ENCODE data around the gene MYT1. TPM values are rescaled to one million over a fixed set of nuclear protein-coding genes. Genes with fewer than 3 reads are reported as not detected.
"Not testable (repeated sequence)": the region's sequence is repeated elsewhere in the genome, so short reads cannot be mapped to it uniquely, and the experiment has no call there.

The MYT1 gene
- total RNA-seq, 1 donor from 2014 or later, result not detected

DNA sequence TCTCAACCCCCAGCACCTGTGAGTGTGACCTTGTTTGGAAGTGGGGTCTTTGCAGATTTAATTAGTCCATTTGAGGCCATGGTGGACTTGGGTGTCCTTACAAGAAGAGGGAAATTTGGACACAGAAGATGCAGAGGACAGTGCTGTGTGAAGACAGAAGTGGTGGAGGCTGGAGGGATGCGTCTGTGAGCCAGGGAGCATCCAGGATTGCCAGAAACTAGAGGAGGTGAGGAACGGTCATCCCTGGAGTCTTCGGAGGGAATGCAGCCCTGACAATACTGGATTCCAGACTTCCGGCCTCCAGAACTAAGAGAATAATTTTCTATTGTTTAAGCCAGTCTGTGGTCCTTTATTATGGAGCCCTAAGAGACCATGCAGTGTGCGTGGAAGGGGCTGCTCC, 34.0 kb upstream of the MYT1 start:
- TF ChIP-seq, protein P1, sequence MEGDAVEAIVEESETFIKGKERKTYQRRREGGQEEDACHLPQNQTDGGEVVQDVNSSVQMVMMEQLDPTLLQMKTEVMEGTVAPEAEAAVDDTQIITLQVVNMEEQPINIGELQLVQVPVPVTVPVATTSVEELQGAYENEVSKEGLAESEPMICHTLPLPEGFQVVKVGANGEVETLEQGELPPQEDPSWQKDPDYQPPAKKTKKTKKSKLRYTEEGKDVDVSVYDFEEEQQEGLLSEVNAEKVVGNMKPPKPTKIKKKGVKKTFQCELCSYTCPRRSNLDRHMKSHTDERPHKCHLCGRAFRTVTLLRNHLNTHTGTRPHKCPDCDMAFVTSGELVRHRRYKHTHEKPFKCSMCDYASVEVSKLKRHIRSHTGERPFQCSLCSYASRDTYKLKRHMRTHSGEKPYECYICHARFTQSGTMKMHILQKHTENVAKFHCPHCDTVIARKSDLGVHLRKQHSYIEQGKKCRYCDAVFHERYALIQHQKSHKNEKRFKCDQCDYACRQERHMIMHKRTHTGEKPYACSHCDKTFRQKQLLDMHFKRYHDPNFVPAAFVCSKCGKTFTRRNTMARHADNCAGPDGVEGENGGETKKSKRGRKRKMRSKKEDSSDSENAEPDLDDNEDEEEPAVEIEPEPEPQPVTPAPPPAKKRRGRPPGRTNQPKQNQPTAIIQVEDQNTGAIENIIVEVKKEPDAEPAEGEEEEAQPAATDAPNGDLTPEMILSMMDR (IDR thresholded peaks at IDR 0.05), result no peak
- peaks cover 14% of the 10 kb centered on the region for H3K27me3 ChIP-seq (ENCODE audit: low read depth)
- no peaks in the 10 kb centered on the region for H3K36me3 ChIP-seq
- H3K9me3 ChIP-seq, result no peaks in the 10 kb centered on the region
- ATAC-seq, result no peak
- intact Hi-C loops (cut with DNase I), result no loop called here
- no peak overlapping the region for H3K4me3 ChIP-seq
- no peak overlapping the region for H3K27ac ChIP-seq
- H3K4me1 ChIP-seq, result no peaks in the 10 kb centered on the region
- no peak for DNase-seq

DNA sequence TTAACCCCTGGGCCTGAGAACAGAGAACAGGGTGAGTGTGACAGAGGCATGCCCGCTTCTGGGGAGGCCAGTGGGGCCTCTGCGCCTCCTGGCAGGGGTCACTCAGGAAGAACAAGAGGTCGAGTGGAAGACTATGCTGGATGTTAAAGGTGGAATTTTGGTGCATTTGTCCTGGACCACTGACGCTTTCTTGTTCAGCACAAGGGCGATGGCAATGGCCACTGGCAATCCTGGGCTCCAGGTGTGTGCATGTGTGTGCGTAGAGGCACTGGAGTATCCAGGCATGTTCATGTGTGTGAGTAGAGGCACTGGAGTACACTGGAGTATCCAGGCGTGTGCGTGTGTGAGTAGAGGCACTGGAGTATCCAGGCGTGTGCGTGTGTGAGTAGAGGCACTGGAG, 33.4 kb upstream of the MYT1 start:
- Histone ChIP-seq H3K4me1 (no peaks in the 10 kb centered on the region), H3K9me3 (no peaks in the 10 kb centered on the region), H3K27ac (no peak overlapping the region), H3K36me3 (no peaks in the 10 kb centered on the region), H3K4me3 (no peak overlapping the region), H3K27me3 (ENCODE audit: low read depth) (peaks cover 14% of the 10 kb centered on the region)
- intact Hi-C loops (cut with DNase I), result no loop called here
- TF ChIP-seq, protein P1 (IDR thresholded peaks at IDR 0.05), result no peak
- DNase-seq, result peak; percentile 16
- ATAC-seq, result no peak

DNA sequence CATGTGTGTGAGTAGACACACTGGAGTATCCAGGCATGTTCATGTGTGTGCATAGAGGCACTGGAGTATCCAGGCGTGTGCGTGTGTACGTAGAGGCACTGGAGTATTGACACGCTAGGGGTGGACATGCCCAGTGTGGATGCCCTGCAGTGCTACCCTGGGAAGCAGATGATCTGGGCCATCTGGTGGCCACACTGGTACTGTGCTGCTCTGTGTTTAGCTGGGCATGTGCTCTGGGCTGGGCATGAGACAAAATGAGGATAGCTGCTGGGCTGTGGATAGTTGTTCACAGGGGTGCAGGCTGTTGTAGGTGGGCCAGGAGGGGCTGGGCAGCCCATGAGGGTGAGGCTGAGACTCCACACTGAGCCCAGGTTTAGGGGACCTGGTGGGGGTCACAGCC, 32.8 kb upstream of the MYT1 start:
- Histone ChIP-seq H3K4me1 (no peaks in the 10 kb centered on the region), H3K9me3 (no peaks in the 10 kb centered on the region), H3K36me3 (no peaks in the 10 kb centered on the region), H3K4me3 (no peak overlapping the region), H3K27me3 (ENCODE audit: low read depth) (peaks cover 14% of the 10 kb centered on the region), H3K27ac (no peak overlapping the region)
- ATAC-seq (no peak), DNase-seq (peak; percentile 3)
- intact Hi-C loops (cut with DNase I), result no loop called here
- TF ChIP-seq, protein P1 (IDR thresholded peaks at IDR 0.05), result no peak

DNA sequence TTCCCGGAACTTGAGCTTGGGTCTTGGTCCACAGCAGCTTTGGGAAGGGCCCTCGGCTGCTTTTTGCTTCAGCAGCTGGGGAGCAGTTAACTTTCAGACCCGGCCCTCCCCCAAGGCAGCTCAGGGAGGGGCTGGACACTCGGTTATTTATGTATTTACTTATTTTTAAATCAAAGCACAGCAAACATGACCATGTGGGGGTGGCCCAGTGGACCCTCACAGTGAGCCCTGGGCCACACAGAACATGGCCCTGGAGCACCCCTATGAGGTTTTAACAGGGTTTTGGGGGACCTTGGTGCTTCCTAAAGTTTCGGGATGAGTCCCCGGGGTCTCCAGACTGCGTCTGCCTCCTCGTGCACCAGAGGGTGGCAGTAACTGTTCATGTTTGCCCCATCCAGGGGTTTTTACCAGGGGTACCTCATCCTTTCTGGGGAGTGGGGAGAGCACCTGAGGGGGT, 30.3 kb upstream of the MYT1 start:
- Histone ChIP-seq H3K4me1 (no peaks in the 10 kb centered on the region), H3K36me3 (no peaks in the 10 kb centered on the region), H3K4me3 (no peak overlapping the region), H3K9me3 (no peaks in the 10 kb centered on the region), H3K27me3 (ENCODE audit: low read depth) (peaks cover 12% of the 10 kb centered on the region), H3K27ac (no peak overlapping the region)
- DNase-seq (peak; percentile 12), ATAC-seq (no peak)
- TF ChIP-seq, protein P1 (IDR thresholded peaks at IDR 0.05), result no peak
- intact Hi-C loops (cut with DNase I), result no loop called here

DNA sequence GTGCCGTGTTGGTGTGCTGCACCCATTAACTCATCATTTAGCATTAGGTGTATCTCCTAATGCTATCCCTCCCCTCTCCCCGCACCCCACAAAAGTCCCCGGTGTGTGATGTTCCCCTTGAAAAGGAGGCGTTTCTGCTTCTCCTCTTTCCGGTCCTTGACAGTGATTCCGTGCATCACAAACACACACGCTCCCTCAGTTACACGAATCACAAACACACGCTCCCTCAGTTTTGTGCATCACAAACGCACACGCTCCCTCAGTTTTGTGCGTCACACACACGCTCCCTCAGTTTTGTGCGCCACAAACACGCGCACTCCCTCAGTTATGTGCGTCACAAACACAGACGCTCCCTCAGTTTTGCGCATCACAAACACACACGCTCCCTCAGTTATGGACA, 29.5 kb upstream of the MYT1 start:
- intact Hi-C loops (cut with DNase I); H3K4me3 ChIP-seq; H3K36me3 ChIP-seq; H3K27ac ChIP-seq; H3K27me3 ChIP-seq (ENCODE audit: low read depth); H3K9me3 ChIP-seq; ATAC-seq; H3K4me1 ChIP-seq: not testable (repeated sequence)
- DNase-seq, result peak; percentile 11

DNA sequence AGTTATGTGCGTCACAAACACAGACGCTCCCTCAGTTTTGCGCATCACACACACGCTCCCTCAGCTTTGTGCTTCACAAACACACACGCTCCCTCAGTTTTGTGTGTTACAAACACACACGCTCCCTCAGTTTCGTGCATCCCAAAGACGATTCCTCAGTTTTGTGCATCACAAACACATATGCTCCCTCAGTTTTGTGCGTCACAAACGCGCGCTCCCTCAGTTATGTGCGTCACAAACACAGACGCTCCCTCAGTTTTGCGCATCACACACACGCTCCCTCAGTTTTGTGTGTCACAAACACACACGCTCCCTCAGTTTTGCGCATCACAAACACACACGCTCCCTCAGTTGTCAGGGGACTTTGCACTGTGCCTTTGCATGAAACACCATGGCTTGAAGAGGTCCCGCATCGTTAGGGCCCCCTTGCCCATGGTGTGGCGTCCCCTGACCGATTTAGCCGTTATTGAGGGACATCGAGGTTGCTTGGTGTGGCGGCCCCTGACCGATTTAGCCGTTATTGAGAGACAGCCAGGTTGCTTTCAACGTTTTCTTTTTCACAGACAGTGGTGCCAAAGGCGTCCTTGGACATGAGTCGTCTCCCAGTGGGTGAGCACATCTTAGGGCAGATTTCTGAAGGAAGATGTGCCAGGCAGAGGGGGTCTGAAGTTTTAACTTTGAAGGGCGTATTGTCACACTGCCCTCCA, 28.1 kb upstream of the MYT1 start:
- TF ChIP-seq, protein P1 (IDR thresholded peaks at IDR 0.05), result no peak
- peak; percentile 11 for DNase-seq
- intact Hi-C loops (cut with DNase I), result no loop called here
- H3K4me3 ChIP-seq, result no peak overlapping the region
- peaks cover 12% of the 10 kb centered on the region for H3K27me3 ChIP-seq (ENCODE audit: low read depth)
- H3K9me3 ChIP-seq, result no peaks in the 10 kb centered on the region
- H3K4me1 ChIP-seq, result no peaks in the 10 kb centered on the region
- no peaks in the 10 kb centered on the region for H3K36me3 ChIP-seq
- ATAC-seq, result no peak
- no peak overlapping the region for H3K27ac ChIP-seq

Measured in lower lobe of right lung (tissue), 2 donors.